ENCODE measurements around the gene ZNF407.

ZNF407 gene

DNA sequence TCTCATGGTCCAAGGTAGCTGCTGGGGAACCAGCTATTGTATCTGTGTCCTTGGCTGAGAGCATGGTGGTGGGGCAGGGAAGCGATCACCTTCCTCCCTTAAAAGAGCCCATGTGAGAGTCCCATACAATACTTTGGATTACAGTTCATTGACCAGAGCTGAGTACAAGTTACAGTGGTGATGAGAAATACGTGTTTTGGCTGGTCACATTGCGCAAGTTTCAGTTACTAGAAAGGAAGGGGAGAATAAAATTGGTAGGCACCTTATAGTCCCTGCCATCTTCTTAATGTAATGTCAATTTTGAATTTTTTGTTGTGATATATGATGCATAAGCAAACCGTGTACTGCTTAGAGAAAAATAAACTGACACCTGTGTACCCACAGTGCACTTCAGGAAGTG lies 67.7 kb downstream of the ZNF407 start:
- DNase-seq (ENCODE audit: extremely low read depth in 1 of 2, low read depth in 1 of 2) = no peak

DNA sequence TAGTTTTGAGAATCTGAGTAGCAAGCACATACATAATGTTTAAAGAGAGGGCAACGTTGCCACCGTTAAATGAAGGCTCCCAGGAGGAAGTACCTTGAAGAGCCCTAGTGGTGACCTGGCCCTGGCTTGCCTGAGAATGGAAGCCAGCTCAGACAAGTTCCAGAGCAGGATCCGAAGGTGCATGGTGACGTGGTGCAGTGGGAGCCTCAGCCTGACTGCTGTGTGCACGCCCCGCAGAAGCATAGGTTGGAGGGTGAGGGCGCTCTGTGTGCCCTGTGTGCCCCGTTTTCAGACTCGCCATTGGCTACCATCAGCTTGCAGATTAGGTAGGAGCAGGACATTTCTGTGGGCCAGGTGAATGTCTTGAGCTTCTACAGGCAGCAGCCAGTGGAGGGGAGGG lies 68.2 kb downstream of the ZNF407 start:
- DNase-seq (ENCODE audit: extremely low read depth in 1 of 2, low read depth in 1 of 2) = no peak

GRCh38 chr18:74669136-74669798 lies 71.6 kb downstream of the ZNF407 start:
- DNase-seq (ENCODE audit: extremely low read depth in 1 of 2, low read depth in 1 of 2) = no peak

GRCh38 chr18:74672371-74672770 lies 74.7 kb downstream of the ZNF407 start:
- DNase-seq (ENCODE audit: extremely low read depth in 1 of 2, low read depth in 1 of 2) = no peak

GRCh38 chr18:74674487-74674886 lies 76.8 kb downstream of the ZNF407 start:
- no peak for DNase-seq (ENCODE audit: extremely low read depth in 1 of 2, low read depth in 1 of 2)

DNA sequence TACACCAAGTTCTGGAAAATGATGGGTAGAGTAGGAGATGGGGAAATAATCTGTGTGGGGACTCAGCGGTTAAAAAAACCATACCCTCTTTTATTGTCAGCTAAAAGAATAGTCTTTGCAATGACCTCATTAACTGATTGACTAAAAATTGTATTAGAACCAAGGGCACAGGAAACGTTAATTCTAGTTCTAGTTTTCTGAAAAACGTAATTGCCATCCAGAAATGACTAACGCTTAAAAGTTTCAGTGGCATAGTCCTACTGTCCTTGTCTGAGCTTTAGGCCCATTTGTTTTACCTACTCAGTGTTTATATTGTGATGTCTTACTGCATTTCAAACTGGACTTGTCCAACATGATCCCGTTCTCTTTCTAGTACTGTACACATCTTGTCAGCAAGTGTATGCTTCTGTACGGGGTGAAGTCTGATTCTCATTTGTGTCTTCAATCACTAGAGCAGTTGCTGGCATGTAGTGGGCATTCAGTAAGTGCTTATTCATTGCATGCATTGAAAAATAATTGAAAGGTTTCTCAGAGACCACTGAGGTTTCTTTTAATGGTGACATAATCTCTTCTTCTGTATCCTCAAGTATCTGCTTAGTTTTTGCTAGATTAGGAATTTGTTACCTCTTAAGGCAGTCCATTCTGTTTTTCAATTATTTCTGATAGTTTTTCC lies 81.5 kb downstream of the ZNF407 start:
- DNase-seq (ENCODE audit: extremely low read depth in 1 of 2, low read depth in 1 of 2) = no peak

DNA sequence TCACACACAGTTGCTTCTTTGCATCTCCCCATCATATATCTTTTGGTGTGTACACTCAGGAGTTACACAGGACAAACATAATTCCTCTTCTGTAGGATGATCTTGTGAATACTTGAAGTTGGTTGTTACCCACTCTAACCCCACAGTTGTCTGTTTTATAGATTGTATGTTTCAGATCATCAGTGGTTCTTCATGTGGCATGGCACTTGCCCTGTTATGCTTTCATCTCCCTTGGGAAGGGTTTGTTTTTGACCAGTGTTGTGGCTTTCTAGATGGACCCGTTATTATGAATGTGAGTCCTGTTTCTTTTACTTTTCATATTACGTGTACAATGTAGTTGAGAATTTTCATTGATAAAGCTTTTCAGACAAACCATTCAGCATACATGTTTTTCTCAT lies 82.0 kb downstream of the ZNF407 start:
- DNase-seq (ENCODE audit: extremely low read depth in 1 of 2, low read depth in 1 of 2) = no peak

GRCh38 chr18:74682141-74682990 lies 84.7 kb downstream of the ZNF407 start:
- no peak for DNase-seq (ENCODE audit: extremely low read depth in 1 of 2, low read depth in 1 of 2)

GRCh38 chr18:74682991-74683297 lies 85.3 kb downstream of the ZNF407 start:
- DNase-seq (ENCODE audit: extremely low read depth in 1 of 2, low read depth in 1 of 2) = no peak

- DNase-seq (ENCODE audit: extremely low read depth in 1 of 2, low read depth in 1 of 2) = no peak
Observed at GRCh38 chr18:74683573-74683972, 85.9 kb downstream of the ZNF407 start.

- DNase-seq (ENCODE audit: extremely low read depth in 1 of 2, low read depth in 1 of 2) = no peak
Observed at GRCh38 chr18:74689251-74689650, 91.6 kb downstream of the ZNF407 start.

- DNase-seq (ENCODE audit: extremely low read depth in 1 of 2, low read depth in 1 of 2) = no peak
Observed at GRCh38 chr18:74692367-74693013, 94.8 kb downstream of the ZNF407 start.

- no peak for DNase-seq (ENCODE audit: extremely low read depth in 1 of 2, low read depth in 1 of 2)
Observed at GRCh38 chr18:74694436-74694835, 96.8 kb downstream of the ZNF407 start.

- no peak for DNase-seq (ENCODE audit: extremely low read depth in 1 of 2, low read depth in 1 of 2)
Observed at GRCh38 chr18:74695170-74695569, 97.5 kb downstream of the ZNF407 start.

DNA sequence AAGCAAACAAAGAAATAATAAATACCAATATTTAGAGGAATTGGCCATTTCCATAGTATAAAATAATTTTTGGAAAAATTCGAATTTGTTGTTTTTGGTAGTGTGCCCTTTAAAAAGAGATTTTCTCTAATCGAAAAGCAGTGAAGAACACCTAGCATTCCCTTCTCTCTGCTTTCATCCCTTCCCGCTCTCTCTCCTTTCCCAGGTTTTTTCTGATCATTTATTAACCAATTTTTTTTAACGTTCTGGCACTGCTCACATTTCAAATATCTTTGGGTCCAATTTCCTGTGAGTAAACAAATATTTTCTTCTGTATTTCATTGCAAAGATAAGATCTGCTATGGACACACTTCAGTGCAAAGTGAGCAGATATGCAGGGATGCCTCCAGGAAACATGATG lies 101.2 kb downstream of the ZNF407 start:
- DNase-seq (ENCODE audit: extremely low read depth in 1 of 2, low read depth in 1 of 2) = no peak

DNA sequence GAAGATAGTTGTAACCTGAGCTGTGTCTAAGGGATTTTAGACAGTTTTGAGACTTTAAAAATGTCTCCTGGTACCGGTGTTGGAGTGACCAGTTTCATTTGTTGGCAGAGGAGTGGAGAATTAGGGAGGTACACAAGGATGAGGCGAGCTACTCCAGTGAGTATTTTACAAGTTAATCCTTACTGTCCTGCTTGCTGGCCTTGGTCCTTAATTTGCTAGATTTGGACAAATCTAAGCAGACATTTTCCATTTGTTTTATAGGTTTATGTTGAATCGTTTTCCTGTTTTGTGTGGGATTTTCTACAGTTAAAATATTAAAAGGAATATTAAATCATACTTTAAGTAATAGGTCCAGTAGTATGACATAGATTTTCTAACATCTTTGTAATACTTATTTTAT lies 101.8 kb downstream of the ZNF407 start:
- DNase-seq (ENCODE audit: extremely low read depth in 1 of 2, low read depth in 1 of 2) = no peak

DNA sequence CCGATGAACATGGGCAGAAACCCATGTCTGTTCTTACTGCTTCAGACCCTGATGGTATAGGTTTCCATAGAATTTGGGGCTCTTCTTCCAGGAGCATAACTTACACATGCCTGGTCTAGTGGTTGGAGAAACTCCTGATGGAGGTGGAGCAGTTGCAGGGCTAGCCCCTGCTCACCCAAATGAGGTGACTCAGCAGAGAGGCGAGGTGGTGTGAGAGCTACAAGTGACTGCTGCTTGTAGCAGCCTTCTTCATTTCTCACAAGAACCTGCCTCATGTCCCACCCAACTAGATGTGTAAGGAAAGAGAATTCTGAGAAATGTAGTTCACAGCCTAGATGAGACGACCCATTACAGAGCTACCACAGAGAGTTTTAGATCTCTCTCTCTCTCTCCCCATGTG lies 105.3 kb downstream of the ZNF407 start:
- no peak for DNase-seq (ENCODE audit: extremely low read depth in 1 of 2, low read depth in 1 of 2)

DNA sequence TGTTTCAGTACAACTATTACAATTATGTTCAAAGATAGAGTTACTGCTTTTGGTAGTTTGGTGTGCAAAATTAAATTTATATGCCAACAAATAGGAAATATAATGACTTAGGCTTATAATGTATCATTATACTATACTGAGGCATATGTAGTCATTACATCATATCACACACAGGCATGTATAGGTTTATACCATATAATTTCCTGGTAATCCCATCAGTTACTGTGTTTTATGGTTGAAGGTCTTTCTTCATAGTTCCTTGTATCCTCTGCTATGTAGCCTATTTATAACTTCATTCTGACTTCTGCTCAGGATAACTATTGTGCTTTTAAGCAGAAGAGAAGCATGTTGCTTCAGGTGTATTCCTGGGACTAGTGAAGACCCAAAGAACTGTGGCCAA lies 110.5 kb downstream of the ZNF407 start:
- no peak for DNase-seq (ENCODE audit: extremely low read depth in 1 of 2, low read depth in 1 of 2)

DNA sequence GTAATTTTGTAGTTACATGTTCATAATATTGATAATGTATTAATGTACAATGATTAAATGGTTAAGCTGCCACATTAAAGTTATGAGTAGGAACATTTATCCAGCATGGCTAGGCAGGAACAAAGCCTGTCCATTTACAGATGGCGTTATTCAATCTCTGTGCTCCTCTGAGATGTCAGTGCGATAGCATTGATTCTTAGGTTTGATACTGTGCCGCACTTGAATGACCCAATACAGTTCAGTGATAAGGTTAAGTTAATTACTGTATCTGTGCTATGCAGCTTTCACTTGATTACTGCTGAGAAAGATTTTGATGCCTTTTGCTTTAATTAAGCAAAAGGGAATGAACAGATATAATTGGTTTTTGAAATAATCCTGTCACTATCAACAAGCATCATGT lies 111.8 kb downstream of the ZNF407 start:
- no peak for DNase-seq (ENCODE audit: extremely low read depth in 1 of 2, low read depth in 1 of 2)

DNA sequence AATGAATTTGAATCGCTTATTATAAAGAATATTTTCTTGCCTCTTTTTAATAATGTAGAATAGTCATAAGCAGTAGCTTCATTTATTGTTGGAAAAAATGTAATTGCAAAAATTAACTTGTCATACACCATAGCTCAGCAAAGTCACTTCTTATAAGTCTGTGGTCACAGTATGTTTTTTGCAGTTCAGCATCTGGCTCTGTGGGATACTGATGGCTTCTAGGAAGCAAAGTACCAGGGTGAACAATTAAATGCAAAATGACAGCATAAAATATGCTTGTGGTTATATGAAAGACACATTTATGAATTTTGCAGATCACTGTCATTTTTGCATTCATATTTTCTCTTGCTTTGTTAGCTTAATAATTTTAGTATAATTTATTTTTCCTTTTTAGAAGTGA lies 116.5 kb downstream of the ZNF407 start:
- DNase-seq (ENCODE audit: extremely low read depth in 1 of 2, low read depth in 1 of 2) = no peak

DNA sequence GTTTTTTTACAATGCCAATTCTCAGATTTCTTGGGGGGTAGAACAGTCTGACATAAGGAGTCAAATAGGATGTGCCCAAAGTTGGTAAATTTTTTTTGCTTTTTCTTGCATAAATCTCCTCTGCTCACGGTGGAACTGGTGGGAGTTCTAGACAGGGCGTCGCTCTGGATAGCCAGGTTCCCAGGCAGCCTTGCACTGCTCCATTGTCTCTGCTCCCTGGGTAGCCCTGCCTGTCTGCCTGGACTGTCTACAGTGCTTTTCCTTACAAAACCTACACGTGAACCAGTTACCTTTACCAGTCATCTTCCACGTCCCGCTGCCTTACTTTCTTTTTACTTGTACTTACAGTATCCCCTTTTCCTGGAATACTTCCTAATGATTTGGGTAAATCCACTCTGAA lies 117.1 kb downstream of the ZNF407 start:
- no peak for DNase-seq (ENCODE audit: extremely low read depth in 1 of 2, low read depth in 1 of 2)

GRCh38 chr18:74715306-74715705 lies 117.6 kb downstream of the ZNF407 start:
- DNase-seq (ENCODE audit: extremely low read depth in 1 of 2, low read depth in 1 of 2) = no peak
